H54 (cell line): ENCODE results near the gene DPP6.

Experiments
- DNase-seq: peaks from one replicate; pipeline ENCODE4 v3.0.0; 2011; ENCODE audit warnings: low spot score, mixed read lengths; ENCODE audit not compliant: insufficient read length
- FAIRE-seq: peaks from 3 replicates; lab custom pipeline; 2011; peaks lifted over from hg19 to GRCh38; lab: Jason Lieb, UNC
- POLR2A ChIP-seq: IDR thresholded peaks from 2 replicates; pipeline ENCODE4 v1.6.1; 2011; ENCODE audit warnings: low read depth, mild to moderate bottlenecking, low read length

Gene DPP6

GRCh38 chr7:154854836-154855235 lies 802.6 kb downstream of the DPP6 start:
- no peak for TF ChIP-seq POLR2A
- FAIRE-seq, result no peak

DNA sequence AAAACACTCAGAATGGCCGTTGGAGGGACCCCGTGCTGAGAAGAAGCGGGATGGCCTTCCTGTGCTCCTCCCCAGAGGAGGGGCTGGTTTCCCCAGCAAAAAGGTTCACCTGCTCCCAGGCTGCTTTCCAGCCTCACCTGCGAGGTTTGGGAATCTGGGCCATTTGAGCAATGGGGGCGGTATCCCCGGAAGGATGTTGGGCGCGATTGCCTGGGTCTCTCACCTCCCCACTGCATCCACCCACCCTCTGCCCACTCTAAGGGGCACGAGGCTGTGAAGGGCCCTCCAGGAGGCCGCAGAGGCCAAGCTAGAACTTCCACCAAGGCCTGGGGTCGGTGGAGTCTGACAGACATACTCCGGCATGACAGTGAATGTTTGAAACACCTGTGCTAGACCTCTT lies 803.2 kb downstream of the DPP6 start:
- DNase-seq (no peak), FAIRE-seq (no peak)
- no peak for TF ChIP-seq POLR2A

More at GRCh38 chr7:154854836-154855235, 802.6 kb downstream of the DPP6 start:
- DNase-seq, result no peak

- no peak for FAIRE-seq
- TF ChIP-seq POLR2A, result no peak
Measured at GRCh38 chr7:154856733-154857132, 804.5 kb downstream of the DPP6 start.

DNA sequence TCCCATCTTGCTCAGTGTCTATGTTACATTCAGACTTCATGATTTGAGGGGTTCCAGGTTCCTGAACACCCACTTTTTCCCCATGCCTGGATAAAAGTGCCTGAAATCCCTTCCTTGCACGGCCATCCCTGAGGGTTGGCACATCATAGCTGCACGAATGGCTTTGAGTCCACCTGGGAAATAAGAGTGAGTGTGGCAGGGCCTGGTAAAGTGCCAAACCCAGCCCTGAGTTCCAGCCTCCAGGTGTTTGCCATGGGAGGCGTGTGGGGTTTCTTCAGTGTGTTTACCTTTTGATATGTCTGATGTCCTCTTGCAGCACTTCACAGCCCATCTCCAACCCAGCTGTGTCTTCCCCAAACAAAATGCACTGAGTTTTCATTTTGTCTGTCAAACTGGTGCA lies 805.0 kb downstream of the DPP6 start:
- no peak for FAIRE-seq
- no peak for DNase-seq
- no peak for TF ChIP-seq POLR2A

More at GRCh38 chr7:154856733-154857132, 804.5 kb downstream of the DPP6 start:
- DNase-seq, result no peak

DNA sequence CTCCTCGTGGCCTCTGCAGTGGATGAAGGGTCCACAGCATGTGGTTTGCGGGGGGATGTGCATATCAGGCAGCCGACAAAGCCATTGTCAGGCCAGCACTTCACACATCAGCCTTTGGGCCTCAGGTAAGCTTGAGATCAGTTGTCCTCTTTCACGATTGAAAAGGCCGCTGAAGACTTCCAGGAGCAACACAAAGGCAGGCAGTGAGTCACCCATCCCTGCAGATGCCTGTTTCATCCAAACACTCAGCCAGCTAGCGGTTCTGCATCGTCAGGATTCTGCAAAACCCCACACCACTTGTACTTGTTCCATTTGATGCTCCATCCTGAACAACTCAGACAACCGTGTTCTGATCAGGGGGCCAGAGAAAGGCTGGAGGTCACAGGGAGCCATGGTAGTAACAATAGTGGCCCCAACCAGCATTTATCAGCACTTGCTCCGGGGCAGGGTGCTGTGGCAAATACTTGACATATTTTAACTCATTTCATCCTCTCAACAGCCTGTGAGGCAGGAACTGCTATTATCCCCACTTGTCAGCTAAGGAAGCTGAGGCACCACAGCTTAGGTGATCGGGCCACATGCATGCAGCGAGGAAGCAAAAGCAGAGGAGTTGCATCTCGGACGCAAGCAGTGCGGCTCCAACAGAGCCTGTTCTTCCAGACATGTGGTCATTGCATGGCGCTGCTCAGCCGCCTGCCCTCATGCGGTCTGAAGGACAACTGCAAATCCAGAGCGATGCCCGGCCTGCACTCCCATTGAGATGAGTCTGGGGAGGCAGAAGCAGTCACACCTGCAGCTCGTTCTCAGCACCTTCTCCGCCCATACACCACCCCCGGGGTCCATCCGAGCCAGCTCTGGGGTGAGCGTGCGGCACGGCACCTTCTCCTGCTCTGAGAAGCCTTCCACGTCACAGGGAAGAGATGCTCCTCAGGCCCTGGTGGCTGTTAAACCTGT lies 805.8 kb downstream of the DPP6 start:
- no peak for TF ChIP-seq POLR2A
- DNase-seq (no peak), FAIRE-seq (no peak)

GRCh38 chr7:154858836-154859537 lies 806.8 kb downstream of the DPP6 start:
- TF ChIP-seq POLR2A, result no peak

GRCh38 chr7:154859747-154860620 lies 807.8 kb downstream of the DPP6 start:
- TF ChIP-seq POLR2A, result no peak
- DNase-seq (no peak), FAIRE-seq (no peak)

More at GRCh38 chr7:154858836-154859537, 806.8 kb downstream of the DPP6 start:
- no peak for DNase-seq
- no peak for FAIRE-seq

DNA sequence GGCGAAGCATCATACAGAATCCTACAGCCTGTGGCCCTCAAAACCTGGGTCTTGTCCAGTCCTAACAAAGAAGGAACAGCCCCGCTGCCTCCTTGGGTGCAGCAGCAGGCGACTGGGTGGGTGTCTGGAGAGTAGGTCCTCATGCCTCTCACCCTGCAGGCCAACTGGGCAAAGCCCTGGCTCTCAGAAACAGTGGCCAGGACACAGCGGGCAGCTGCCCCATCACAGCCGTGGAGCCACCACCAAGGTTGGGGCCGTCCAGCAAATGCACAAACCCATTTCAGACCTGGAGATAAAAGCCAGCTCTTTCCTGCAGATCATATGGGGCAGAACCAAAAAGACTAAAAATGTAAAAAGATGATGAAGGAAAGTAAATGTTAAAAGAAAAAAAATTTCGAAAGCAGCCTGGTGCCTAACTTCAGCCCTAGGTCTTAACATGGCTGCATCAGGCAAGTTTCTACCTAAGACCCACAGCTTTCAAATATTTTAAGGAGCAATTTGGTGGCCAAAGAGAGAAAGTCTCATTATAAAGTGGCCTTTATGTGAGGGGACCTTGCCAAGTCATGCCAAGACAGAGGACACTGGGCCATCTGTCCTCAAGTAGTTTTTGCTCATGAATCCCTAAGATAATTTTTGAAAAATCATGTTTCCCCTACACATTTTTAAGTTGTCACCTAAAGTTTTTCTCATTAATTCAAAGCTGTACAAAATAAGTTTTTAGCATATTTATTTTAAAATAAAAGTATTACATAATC lies 808.6 kb downstream of the DPP6 start:
- TF ChIP-seq POLR2A, result no peak
- DNase-seq (no peak), FAIRE-seq (no peak)

DNA sequence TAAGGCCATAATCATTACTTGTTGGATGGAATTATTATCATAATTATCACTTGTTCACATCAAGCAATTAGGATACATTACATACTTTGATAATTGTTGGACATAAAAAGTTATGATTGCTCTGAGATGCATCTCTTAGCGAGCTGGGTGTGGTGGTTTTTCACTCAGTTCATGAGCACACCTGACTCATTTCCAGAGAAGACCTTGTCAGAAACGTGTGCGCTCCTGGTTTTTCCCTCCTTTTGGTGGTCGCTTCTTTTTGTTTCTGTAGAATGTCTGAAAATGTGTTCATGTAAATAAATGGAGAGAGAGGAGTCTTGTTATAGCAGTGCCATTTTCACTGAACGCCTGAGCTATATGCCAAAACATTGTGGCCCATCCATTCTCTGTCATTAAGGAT lies 809.4 kb downstream of the DPP6 start:
- FAIRE-seq (no peak), DNase-seq (no peak)
- TF ChIP-seq POLR2A, result no peak

DNA sequence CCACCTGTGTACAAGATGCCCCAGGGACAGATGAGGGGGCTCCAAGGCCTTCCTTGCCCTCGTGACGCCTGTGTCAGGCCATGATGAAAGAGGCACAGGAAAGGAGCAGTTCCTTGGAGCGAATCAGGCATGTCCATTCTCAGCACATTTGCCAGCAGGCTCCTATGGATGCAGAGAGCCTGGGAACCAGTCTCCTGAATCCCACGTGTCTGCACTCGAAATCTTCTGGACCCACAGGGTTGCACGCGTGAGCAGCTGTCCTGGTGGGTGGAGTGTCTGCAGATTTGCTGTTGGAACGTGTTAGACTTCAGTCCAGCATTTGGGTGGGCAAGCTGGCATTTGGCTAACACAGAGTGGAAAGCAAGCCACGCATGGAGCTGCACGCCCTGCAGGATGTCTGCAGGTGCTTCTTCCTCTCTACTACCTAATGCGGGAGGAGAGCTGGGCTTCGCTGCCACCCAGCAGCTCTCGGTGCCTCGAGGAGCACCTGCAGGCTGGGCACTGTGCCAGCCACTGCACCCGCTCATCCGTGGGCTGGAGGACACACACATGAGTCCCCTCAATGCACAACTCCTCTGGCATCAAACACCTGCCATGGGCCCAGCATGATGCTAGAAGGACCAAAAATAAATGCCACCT lies 810.1 kb downstream of the DPP6 start:
- DNase-seq, result no peak
- TF ChIP-seq POLR2A, result no peak
- FAIRE-seq, result no peak

DNA sequence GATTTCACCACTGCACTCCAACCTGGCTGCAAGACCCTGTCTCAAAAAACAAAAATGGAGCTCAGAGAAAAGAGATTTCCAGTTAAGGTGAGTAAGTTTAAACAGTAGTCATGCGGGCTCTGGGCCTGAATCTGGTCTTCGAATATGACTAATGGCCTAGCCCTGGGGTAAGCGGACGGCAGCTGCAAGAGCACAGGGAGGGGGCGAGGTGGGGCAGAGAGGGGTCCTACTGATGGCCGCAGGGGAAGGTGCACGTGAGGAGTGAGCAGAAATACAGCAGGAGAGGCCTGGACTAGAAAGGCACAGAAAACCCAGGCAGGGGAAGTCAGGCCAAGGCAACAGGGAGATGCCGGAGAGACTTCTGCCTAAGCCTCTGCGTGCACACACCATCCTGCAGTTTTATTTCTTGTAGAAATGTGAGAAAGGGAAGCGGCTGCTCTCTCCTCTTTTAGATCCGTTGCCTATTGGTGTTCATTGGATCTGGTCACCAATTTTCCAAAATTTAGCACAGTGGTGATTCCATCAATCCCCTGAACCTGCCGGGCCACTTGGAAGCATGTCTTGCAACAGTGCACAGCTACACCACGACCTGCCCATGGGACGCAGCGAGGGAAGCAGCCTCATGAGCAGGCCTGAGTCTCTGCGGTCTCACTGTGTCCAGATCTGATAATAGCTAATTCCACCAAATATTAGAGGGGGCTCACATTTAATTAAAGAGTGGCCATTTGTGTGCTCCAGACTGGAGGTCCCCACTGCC lies 811.7 kb downstream of the DPP6 start:
- no peak for DNase-seq
- FAIRE-seq, result no peak
- no peak for TF ChIP-seq POLR2A

GRCh38 chr7:154864523-154864891 lies 812.3 kb downstream of the DPP6 start:
- TF ChIP-seq POLR2A, result no peak
- no peak for DNase-seq
- no peak for FAIRE-seq
